B cell (primary cell): ENCODE data around the gene ABHD17B. TPM values are rescaled to one million over a fixed set of nuclear protein-coding genes. Genes with fewer than 3 reads are reported as not detected.

ENCODE experiments used
- ATAC-seq: fragments of 200-7000 bp; cut with Tn5 transposase; one replicate; pipeline ENCODE4 v1.10.0; 2021; ENCODE audit warnings: low read depth, mild to moderate bottlenecking, moderate number of reproducible peaks, moderate library complexity
- CTCF ChIA-PET: fragments of 350-600 bp; sonication (Branson Sonifier 250); formaldehyde crosslinking; loops from one replicate; lab custom pipeline; 2021; ENCODE audit warnings: antibody characterized with exemption, inconsistent platforms; lab: Charles Lee
- POLR2A ChIA-PET: fragments of 350-600 bp; sonication (Branson Sonifier 250); formaldehyde crosslinking; loops from one replicate; lab custom pipeline; 2021; ENCODE audit warnings: antibody characterized with exemption; lab: Charles Lee
- DNase-seq: peaks from one replicate; pipeline ENCODE4 v3.0.0; 2013
- H2AFZ ChIP-seq: 2 replicates; pipeline ENCODE4 v1.6.1; 2012; ENCODE audit warnings: mild to moderate bottlenecking, low read depth, low read length; ENCODE audit not compliant: insufficient read depth, poor library complexity, severe bottlenecking
- H3K27ac ChIP-seq, 2 donors: 1 replicate in 1 of 2; 2 replicates in 1 of 2; pipeline ENCODE4 v1.5.1; 2012 to 2013; ENCODE audit warnings: low read length in 2 of 2, mild to moderate bottlenecking in 2 of 2, moderate library complexity in 1 of 2
- H3K27me3 ChIP-seq, 4 experiments: fragments of 200-600 bp in 1 of 4; sonication (generic) in 1 of 4; replicated peaks in 1 of 4; 1 replicate in 2 of 4; 2 replicates in 2 of 4; pipeline versions ENCODE4 v1.6.1 to v1.7.0; 2013 to 2016; ENCODE audit warnings: low read length in 3 of 4, mild to moderate bottlenecking in 2 of 4, mixed read lengths in 1 of 4, moderate library complexity in 1 of 4; ENCODE audit not compliant: insufficient read depth in 4 of 4, control insufficient read depth in 3 of 4; ENCODE audit errors: control extremely low read depth in 1 of 4
- H3K36me3 ChIP-seq, 2 experiments: replicated peaks in 1 of 2; 1 replicate in 1 of 2; 2 replicates in 1 of 2; pipeline versions ENCODE4 v1.6.1 to v1.7.1; 2013; ENCODE audit warnings: low read length in 1 of 2; ENCODE audit not compliant: insufficient read depth in 2 of 2, control insufficient read depth in 1 of 2; ENCODE audit errors: control extremely low read depth in 1 of 2, extremely low read depth in 1 of 2
- H3K4me1 ChIP-seq, 2 donors: fragments of 200-600 bp in 1 of 2; sonication (generic) in 1 of 2; 1 replicate in 1 of 2; 2 replicates in 1 of 2; pipeline versions ENCODE4 v1.5.1 to v1.6.1; 2013 to 2017; ENCODE audit warnings: low read length in 2 of 2; ENCODE audit not compliant: control insufficient read depth in 2 of 2, insufficient read depth in 2 of 2
- H3K4me2 ChIP-seq: replicated peaks from 2 replicates; pipeline ENCODE3; 2012; ENCODE audit warnings: mild to moderate bottlenecking, low read depth, low read length; ENCODE audit not compliant: poor library complexity, severe bottlenecking
- H3K4me3 ChIP-seq, 5 experiments: fragments of 200-600 bp in 1 of 5; sonication (generic) in 1 of 5; 1 replicate in 3 of 5; 2 replicates in 2 of 5; pipeline versions ENCODE4 v1.5.1 to v1.7.0; 2011 to 2016; ENCODE audit warnings: low read length in 4 of 5, mild to moderate bottlenecking in 4 of 5, low read depth in 2 of 5, control low read depth in 1 of 5, moderate library complexity in 1 of 5; ENCODE audit not compliant: insufficient read depth in 1 of 5; ENCODE audit errors: control extremely low read depth in 1 of 5, extremely low read depth in 1 of 5
- H3K79me2 ChIP-seq: fragments of 200-600 bp; sonication (generic); one replicate; pipeline ENCODE4 v1.6.0; 2016; ENCODE audit warnings: low read length; ENCODE audit not compliant: control insufficient read depth, insufficient read depth
- H3K9ac ChIP-seq: fragments of 200-600 bp; sonication (generic); 2 replicates; pipeline ENCODE4 v1.6.1; 2017; ENCODE audit warnings: mild to moderate bottlenecking, low read length, moderate library complexity
- H3K9me3 ChIP-seq, 3 donors: one replicate each; pipeline versions ENCODE4 v1.6.1 to v1.7.1; 2013; ENCODE audit warnings: low read length in 2 of 3; ENCODE audit not compliant: control insufficient read depth in 2 of 3, insufficient read depth in 1 of 3; ENCODE audit errors: control extremely low read depth in 1 of 3
- H4K20me1 ChIP-seq: 2 replicates; pipeline ENCODE4 v1.6.0; 2012; ENCODE audit warnings: mild to moderate bottlenecking, low read length; ENCODE audit not compliant: insufficient read depth, control insufficient read depth, poor library complexity, severe bottlenecking
- H3K27ac Mint-ChIP-seq: one replicate; pipeline ENCODE4 v1.8.0; 2021; ENCODE audit warnings: mixed read lengths
- H3K27me3 Mint-ChIP-seq: one replicate; pipeline ENCODE4 v1.8.0; 2021; ENCODE audit warnings: mixed read lengths
- H3K4me1 Mint-ChIP-seq: one replicate; pipeline ENCODE4 v1.8.0; 2021; ENCODE audit warnings: mixed read lengths
- H3K4me3 Mint-ChIP-seq: one replicate; pipeline ENCODE4 v1.8.0; 2021; ENCODE audit warnings: mixed read lengths
- H3K9me3 Mint-ChIP-seq: one replicate; pipeline ENCODE4 v1.8.0; 2022; ENCODE audit warnings: mixed read lengths; ENCODE audit not compliant: insufficient read depth
- CTCF ChIP-seq: fragments of 200-600 bp; IDR thresholded peaks from one replicate; pipeline ENCODE4 v1.8.0; 2022; ENCODE audit warnings: antibody characterized with exemption, mild to moderate bottlenecking
- EZH2 ChIP-seq: IDR thresholded peaks from 2 replicates; pipeline ENCODE4 v1.6.1; 2012; ENCODE audit warnings: borderline replicate concordance, low read depth, mild to moderate bottlenecking, moderate library complexity, low read length; ENCODE audit not compliant: insufficient read depth, poor library complexity, severe bottlenecking
- WGBS: methylation state at CpG from one replicate; pipeline ENCODE4 v1.1.5; 2013; ENCODE audit warnings: missing lambda C conversion rate; ENCODE audit not compliant: insufficient coverage; 5-methylcytosine and 5-hydroxymethylcytosine counted together
- intact Hi-C: fragments of 100-400 bp; cut with micrococcal nuclease; formaldehyde crosslinking; loops from one replicate; pipeline ENCODE4 v1.10.0; 2022
- polyA plus RNA-seq: library from polyadenylated mRNA; depleted of rRNA; stranded (reverse); fragments of >200 nt; gene quantifications from 2 replicates; pipeline ENCODE4 v1.2.3, GENCODE V29; 2012
- total RNA-seq, 2 donors: library from RNA; stranded (reverse); fragments of 120-200 nt in 1 of 2; gene quantifications; 1 replicate in 1 of 2; 2 replicates in 1 of 2; pipeline versions ENCODE4 v1.2.3 to v1.2.4, GENCODE V29; 2013 to 2022

Gene ABHD17B
- total and polyA plus RNA-seq, 2 donors (not counting 1 experiment from before 2014, with no cell fraction given) = 11.3 to 24.4 TPM

- no peak overlapping the region for H3K4me3 ChIP-seq
- peaks cover 9% of the 10 kb centered on the region for H4K20me1 ChIP-seq
- Mint-ChIP-seq H3K9me3 (peaks cover 2% of the 10 kb centered on the region), H3K4me1 (peaks cover 14% of the 10 kb centered on the region), H3K27ac (no peak overlapping the region), H3K27me3 (no peaks in the 10 kb centered on the region), H3K4me3 (no peak overlapping the region)
- DNase-seq (no peak), ATAC-seq (no peak)
- POLR2A ChIA-PET = no interaction called here
- H3K4me1 ChIP-seq = peaks cover 0 to 3% of the 10 kb centered on the region in 2 donors
- H3K79me2 ChIP-seq = peaks cover 50% of the 10 kb centered on the region
- CTCF ChIA-PET = interaction anchor here (1.9 kb wide), 1 partner anchor 109 kb away, joined by 5 read pairs; no protein-coding TSS in a partner anchor
- H3K36me3 ChIP-seq = peaks cover 0 to 1% of the 10 kb centered on the region in 2 experiments
- no peak overlapping the region for H3K9ac ChIP-seq
- H2AFZ ChIP-seq = no peak overlapping the region
- WGBS = no CpG with 5 or more reads among the region's 1 CpG
- H3K27me3 ChIP-seq = no peaks in the 10 kb centered on the region
- no peaks in the 10 kb centered on the region for H3K9me3 ChIP-seq
- H3K4me2 ChIP-seq = no peak overlapping the region
- H3K27ac ChIP-seq = no peak overlapping the region
- TF ChIP-seq EZH2 (no peak), CTCF (no peak)
- intact Hi-C loops = no loop called here
Observed at GRCh38 chr9:71928376-71928775, 17.4 kb upstream of the ABHD17B start.

- intact Hi-C loops = no loop called here
- Mint-ChIP-seq H3K27me3 (no peaks in the 10 kb centered on the region), H3K9me3 (no peaks in the 10 kb centered on the region), H3K4me1 (peaks cover 20% of the 10 kb centered on the region), H3K4me3 (no peak overlapping the region), H3K27ac (no peak overlapping the region)
- no peaks in the 10 kb centered on the region for H3K9me3 ChIP-seq
- peaks cover 9% of the 10 kb centered on the region for H4K20me1 ChIP-seq
- peaks cover 3 to 5% of the 10 kb centered on the region in 2 experiments for H3K36me3 ChIP-seq
- no peak overlapping the region for H3K4me2 ChIP-seq
- CTCF ChIA-PET = interaction anchor here (1.0 kb wide), 1 partner anchor 107 kb away, joined by 3 read pairs; no protein-coding TSS in a partner anchor
- no peaks in the 10 kb centered on the region for H3K27me3 ChIP-seq
- TF ChIP-seq EZH2 (no peak), CTCF (no peak)
- H3K79me2 ChIP-seq = peaks cover 64% of the 10 kb centered on the region
- no peak overlapping the region for H3K9ac ChIP-seq
- POLR2A ChIA-PET = no interaction called here
- H3K4me1 ChIP-seq = peaks cover 0 to 3% of the 10 kb centered on the region in 2 donors
- H3K27ac ChIP-seq = no peak overlapping the region
- ATAC-seq = no peak
- no peak overlapping the region for H3K4me3 ChIP-seq
- no peak overlapping the region for H2AFZ ChIP-seq
- DNase-seq = no peak
Observed at GRCh38 chr9:71925834-71926233, 14.8 kb upstream of the ABHD17B start.
